Activated T-cell treated with anti-CD3 and anti-CD28 coated beads for 48 hours (primary cell): ENCODE measurements around the gene NR5A1.

Experiments
- DNase-seq: peaks from one replicate; pipeline ENCODE4 v3.0.0-alpha.2; 2020; ENCODE audit warnings: low read depth

The NR5A1 gene

DNA sequence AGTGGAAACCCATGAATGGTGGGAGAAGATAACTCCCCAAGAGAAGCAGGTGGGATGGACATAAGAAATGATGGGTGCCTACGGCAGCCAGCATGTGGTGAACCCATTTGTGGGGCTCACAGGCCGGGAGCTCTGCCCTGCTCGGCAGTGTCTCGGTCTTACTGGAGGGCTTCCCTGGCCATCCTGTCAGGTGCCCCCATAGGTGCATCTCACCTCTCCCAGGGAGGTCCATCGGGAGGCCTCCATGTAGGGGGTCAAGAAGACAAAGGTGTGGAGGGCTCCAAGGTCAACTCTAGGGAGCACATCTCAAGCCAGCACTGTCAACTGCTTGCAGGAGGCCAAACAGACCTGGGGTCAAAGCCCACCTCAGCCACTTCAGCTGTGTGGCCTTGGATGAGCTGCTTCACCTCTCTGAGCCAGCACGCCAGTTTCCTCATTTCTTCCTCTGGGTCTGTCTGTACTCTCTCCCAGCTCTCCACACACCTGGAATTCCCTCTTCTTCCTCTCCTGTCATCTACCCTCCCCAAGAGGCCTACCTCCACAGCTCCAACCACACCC, 67.4 kb downstream of the NR5A1 start:
- no peak for DNase-seq

DNA sequence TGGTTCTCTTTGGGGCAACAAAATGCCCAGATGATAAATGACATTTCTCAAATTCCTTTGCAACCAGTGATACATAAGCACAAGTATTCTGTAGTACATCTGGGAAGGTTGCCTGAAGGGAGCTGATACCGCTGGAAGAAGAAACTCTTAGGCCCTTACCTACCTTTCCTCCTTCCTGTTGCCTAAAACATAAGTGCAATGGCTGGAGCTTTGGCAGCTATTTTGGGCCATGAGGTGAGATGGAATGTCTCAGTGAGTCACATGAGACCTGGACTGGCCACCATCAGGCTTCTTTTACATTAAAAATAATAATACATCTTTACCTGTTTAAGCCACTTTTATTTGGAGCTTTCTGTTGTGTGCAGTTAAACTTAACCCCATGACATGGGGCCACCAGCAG, 68.1 kb downstream of the NR5A1 start:
- no peak for DNase-seq

DNA sequence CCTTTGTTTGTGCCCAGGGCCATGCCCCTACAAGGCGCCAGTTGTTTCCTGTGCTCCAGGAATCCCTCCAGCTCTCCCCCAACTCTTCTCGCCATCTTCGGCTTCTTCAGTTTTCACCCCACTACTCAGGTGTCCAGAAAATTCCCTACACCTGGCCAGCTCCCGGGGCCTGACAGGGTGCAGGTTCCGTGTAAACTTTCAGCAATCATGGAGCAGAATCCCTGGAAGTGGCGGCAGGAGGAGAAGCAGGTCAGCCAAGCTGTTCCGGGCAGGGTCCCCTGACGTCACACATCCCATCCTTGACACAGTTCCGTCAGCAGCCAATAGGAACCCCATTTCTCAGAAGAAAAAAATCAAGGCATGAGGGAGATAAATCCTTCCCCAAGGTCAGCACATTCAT, 69.1 kb downstream of the NR5A1 start:
- DNase-seq = no peak

DNA sequence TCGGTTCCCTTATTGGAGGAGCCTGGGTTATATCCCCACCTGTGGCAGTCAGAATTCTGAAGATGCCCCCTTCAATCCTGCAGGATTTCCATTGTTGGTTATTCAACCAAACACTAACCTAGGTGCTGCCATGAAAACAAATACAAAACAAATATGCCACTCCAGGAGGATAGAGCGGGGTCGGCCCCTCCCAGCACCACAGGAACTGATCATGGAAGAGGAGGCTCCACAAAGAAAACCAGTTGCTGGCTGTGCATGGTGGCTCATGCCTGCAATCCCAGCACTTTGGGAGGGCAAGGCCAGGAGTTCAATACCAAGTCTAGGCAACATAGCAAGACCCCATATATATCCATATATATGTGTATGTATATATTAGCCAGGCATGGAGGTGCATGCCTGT, 70.1 kb downstream of the NR5A1 start:
- no peak for DNase-seq

DNA sequence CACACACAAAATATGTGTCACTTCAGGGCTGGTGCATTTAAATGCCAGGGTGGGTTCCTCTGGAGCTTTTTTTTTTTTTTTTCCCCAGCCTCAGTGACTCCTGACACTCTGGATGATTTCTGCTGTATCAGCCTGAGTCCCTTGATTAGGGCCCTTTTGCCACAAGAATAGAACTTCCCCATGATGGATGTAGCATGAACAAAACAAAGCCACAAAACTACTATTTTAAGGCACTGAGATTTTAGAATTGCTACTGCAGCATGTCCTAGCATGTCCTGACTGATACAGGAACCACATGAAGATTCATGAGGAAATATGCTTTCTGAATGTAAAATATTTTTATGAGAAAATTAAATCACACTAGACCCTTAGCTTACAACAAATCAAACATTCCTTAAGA, 70.9 kb downstream of the NR5A1 start:
- DNase-seq = no peak
